Retinal pigment epithelial cell (primary cell): ENCODE results near the gene ANXA5.

Source experiments
- DNase-seq: peaks from one replicate; pipeline ENCODE4 v3.0.0-alpha.2; 2010; ENCODE audit warnings: low read depth
- H3K4me3 ChIP-seq: 2 replicates; pipeline ENCODE4 v1.5.1; 2011; ENCODE audit warnings: mild to moderate bottlenecking, low read length, control low read depth, moderate library complexity
- TF ChIP-seq, protein P1 (sequence below): conservative IDR thresholded peaks from 2 replicates; pipeline ENCODE4 v1.5.1; 2011; ENCODE audit warnings: low read depth, low read length, control low read depth, inconsistent platforms

The ANXA5 gene

DNA sequence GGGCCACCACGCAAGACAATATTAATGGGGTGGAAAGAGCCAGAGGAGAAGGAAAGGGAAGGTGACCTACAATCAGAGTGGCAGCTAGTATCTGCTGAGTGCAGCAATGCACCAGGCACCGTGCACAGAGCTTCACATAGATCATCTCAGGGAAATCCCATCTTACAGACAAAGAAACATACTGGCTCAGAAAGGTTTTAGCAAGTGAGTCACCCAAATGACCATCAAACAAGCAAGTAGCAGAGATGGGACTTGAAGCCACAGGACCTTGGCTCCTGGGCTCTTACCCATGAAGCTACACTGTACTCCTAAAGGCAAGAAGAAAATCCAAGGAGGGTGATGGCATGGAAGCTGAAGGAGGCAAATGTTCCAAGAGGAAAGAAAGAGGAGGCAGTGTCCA is 6.8 kb downstream of the ANXA5 start:
- DNase-seq, result no peak
- peak overlapping the region; percentile 16 for H3K4me3 ChIP-seq
- TF ChIP-seq, protein P1, sequence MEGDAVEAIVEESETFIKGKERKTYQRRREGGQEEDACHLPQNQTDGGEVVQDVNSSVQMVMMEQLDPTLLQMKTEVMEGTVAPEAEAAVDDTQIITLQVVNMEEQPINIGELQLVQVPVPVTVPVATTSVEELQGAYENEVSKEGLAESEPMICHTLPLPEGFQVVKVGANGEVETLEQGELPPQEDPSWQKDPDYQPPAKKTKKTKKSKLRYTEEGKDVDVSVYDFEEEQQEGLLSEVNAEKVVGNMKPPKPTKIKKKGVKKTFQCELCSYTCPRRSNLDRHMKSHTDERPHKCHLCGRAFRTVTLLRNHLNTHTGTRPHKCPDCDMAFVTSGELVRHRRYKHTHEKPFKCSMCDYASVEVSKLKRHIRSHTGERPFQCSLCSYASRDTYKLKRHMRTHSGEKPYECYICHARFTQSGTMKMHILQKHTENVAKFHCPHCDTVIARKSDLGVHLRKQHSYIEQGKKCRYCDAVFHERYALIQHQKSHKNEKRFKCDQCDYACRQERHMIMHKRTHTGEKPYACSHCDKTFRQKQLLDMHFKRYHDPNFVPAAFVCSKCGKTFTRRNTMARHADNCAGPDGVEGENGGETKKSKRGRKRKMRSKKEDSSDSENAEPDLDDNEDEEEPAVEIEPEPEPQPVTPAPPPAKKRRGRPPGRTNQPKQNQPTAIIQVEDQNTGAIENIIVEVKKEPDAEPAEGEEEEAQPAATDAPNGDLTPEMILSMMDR, result no peak

DNA sequence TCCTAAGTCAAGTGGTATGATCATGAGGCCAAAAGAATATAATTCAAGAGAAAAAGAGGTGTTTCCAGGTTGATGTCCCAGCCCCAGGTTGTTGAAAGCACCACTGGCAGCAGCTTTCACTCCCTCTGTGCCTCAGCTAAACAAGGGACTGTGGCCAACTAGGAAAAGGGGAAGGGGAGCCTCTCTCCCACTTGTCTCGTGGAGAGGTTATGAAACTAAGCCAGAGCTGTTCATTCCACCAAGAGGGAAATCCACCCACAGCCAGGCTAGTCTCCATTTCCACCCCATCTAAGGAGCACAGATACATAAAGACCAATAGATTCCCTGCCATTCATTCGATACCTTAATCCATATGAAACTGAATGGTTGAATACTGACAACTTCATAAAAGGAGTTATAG is 8.1 kb downstream of the ANXA5 start:
- no peak overlapping the region for H3K4me3 ChIP-seq
- TF ChIP-seq, protein P1, result no peak
- no peak for DNase-seq

DNA sequence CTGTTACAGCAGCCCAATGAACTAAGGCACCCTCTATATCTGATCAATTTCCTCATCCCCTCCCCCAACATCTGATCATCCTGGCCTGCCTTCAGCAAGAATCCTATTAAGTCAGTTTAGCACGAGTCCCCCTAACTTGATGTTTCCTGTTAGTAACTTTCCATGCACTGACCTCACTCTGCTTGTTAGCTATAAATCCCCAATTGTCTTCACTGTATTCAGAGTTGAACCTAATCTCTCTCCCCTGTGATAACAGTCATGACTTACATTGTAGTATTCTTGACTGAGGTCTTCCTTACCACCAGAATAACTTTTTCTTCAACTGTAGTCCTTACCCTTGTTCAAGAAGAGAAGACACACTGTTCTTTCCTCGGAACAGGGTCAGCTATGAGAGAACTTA is 8.5 kb downstream of the ANXA5 start:
- TF ChIP-seq, protein P1, result no peak
- no peak for DNase-seq

DNA sequence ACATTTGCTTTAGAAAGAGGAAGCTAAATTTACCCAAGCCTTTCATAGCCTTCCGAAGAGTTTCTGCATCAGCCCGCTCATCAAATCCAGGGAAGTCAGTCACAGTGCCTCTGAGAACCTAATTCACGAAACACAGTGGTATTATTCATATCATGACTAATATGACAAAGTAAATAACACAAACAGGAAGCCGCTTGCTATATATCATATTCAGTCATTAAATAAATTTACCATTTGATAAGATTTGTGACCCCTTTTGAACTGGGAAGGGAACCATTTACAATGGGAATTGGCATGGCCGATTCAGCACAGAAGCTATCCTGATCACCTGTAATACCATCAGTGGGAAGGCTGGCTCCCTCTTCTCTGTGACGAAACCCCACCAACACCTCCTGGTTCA is 10.5 kb downstream of the ANXA5 start:
- TF ChIP-seq, protein P1, result no peak
- no peak overlapping the region for H3K4me3 ChIP-seq
- DNase-seq, result no peak

More for the DNA sequence above, 8.5 kb downstream of the ANXA5 start:
- no peak overlapping the region for H3K4me3 ChIP-seq

DNA sequence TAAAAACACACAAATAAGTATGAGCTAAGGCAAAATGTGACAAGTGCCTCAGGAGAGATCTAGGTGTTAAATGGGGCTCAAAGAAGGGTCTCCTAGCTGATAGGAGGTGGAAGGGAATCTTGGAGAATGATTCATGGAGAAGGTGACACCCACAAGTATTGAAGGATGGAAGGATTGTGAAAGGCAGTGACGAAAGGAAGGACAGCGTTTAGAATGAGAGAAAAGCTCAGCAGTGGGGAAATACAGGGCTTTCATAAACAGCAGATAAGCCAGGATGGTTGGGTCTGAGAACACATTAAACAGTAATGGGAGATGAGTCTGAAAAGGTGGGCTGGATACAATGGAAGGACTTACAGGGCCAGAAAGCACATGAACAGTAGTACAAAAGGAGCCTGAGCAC is 11.5 kb downstream of the ANXA5 start:
- no peak for DNase-seq
- TF ChIP-seq, protein P1, result no peak
- H3K4me3 ChIP-seq, result no peak overlapping the region

DNA sequence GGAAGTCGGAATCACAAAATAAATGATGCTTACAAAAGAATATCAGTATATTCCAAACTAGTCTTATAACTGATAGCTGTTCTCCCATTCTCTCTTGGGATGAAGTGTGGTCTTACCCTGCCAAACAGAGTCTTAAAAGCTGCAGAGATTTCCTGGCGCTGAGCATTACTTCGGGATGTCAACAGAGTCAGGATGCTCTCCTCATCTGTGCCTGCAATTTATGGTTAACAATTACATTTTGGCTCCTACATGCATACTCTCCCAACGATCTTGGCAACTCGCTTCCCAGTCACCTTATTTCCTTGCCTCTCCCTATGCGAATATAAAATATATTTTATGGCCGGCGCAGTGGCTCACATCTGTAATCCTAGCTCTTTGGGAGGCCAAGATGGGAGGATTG is 12.2 kb downstream of the ANXA5 start:
- no peak overlapping the region for H3K4me3 ChIP-seq
- no peak for DNase-seq
- TF ChIP-seq, protein P1, result no peak

DNA sequence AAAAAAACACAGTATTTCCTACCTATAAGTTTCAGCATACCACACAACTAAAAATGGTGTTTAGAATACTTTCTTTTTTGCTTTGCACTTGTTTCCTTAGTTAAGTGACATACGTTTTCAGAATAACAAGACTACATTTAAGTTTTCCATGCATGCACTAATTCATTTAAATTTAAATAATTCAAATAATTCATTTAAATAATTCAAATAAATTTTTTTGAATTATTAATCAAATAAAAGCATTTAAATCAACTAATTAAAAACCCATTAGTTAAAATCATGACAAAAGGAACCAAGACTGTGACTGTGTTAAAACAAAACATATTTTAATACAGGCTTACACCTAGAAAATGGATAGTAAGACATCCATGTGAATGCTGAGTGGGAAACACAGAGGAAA is 12.8 kb downstream of the ANXA5 start:
- no peak for DNase-seq

More for the DNA sequence above, 12.8 kb downstream of the ANXA5 start:
- TF ChIP-seq, protein P1, result no peak
- H3K4me3 ChIP-seq, result no peak overlapping the region
